GM12878 (cell line): Measurements from ENCODE around the gene MGST3. TPM values are rescaled to one million over a fixed set of nuclear protein-coding genes. Genes with fewer than 3 reads are reported as not detected.

Source experiments
- ATAC-seq: fragments of 200-7000 bp; cut with Tn5 transposase; 3 replicates; pipeline ENCODE4 v1.9.1; 2020; ENCODE audit warnings: mild to moderate bottlenecking, moderate library complexity
- BruUV-seq: library from RNA; stranded (reverse); fragments of 400-500 nt; replicated peaks from 2 replicates; lab custom pipeline; 2021; lab: Mats Ljungman, UMichigan
- CTCF ChIA-PET: fragments of 300-600 bp; sonication (Branson Sonifier 250); formaldehyde crosslinking; extraction: SDS; loops from one replicate; lab custom pipeline; 2021; ENCODE audit warnings: inconsistent platforms; lab: Yijun Ruan, JAX
- POLR2A ChIA-PET: fragments of 350-600 bp; formaldehyde crosslinking; extraction: SDS; loops from one replicate; lab custom pipeline; 2021; ENCODE audit warnings: inconsistent platforms; lab: Charles Lee
- RAD21 ChIA-PET: fragments of 300-600 bp; sonication (Branson Sonifier 250); formaldehyde crosslinking; loops from one replicate; lab custom pipeline; 2023; ENCODE audit warnings: antibody characterized with exemption; ENCODE audit not compliant: unreplicated experiment; lab: Charles Lee
- SMC1A ChIA-PET: fragments of 300-600 bp; sonication (Branson Sonifier 250); formaldehyde crosslinking; loops from one replicate; lab custom pipeline; 2023; ENCODE audit not compliant: unreplicated experiment, uncharacterized antibody; lab: Charles Lee
- DNase-seq: peaks from one replicate; pipeline ENCODE4 v3.0.0-alpha.2; 2011; ENCODE audit warnings: low read depth, low spot score
- FAIRE-seq: peaks from 3 replicates; lab custom pipeline; 2011; peaks lifted over from hg19 to GRCh38; lab: Jason Lieb, UNC
- H2AFZ ChIP-seq: 2 replicates; pipeline ENCODE4 v1.6.0; 2011; ENCODE audit warnings: low read depth, low read length, control low read depth; ENCODE audit not compliant: control insufficient read depth
- H3K27ac ChIP-seq: 2 replicates; pipeline ENCODE4 v1.5.1; 2011; ENCODE audit warnings: control low read depth; ENCODE audit not compliant: control insufficient read depth, insufficient read depth
- H3K27me3 ChIP-seq, 2 experiments: replicated peaks in 1 of 2; 2 replicates each; pipeline versions ENCODE4 v1.6.0 to v1.6.1; 2011; ENCODE audit warnings: low read length in 1 of 2; ENCODE audit not compliant: control insufficient read depth in 2 of 2, insufficient read depth in 2 of 2
- H3K36me3 ChIP-seq, 2 experiments: 2 replicates each; pipeline ENCODE4 v1.5.1; 2011; ENCODE audit warnings: low read length in 1 of 2; ENCODE audit not compliant: control insufficient read depth in 2 of 2, insufficient read depth in 2 of 2
- H3K4me1 ChIP-seq: 2 replicates; pipeline ENCODE4 v1.6.1; 2011; ENCODE audit warnings: mild to moderate bottlenecking, low read length, moderate library complexity, mixed read lengths; ENCODE audit not compliant: control insufficient read depth, insufficient read depth
- H3K4me2 ChIP-seq: 2 replicates; pipeline ENCODE4 v1.6.0; 2011; ENCODE audit warnings: control low read depth; ENCODE audit not compliant: control insufficient read depth, insufficient read depth
- H3K4me3 ChIP-seq: fragments of 200-600 bp; sonication (generic); 2 replicates; pipeline ENCODE4 v1.5.1; 2016
- H3K79me2 ChIP-seq: 2 replicates; pipeline ENCODE4 v1.6.0; 2011; ENCODE audit warnings: low read length; ENCODE audit not compliant: control insufficient read depth, insufficient read depth
- H3K9ac ChIP-seq: 2 replicates; pipeline ENCODE4 v1.8.0; 2011; ENCODE audit warnings: low read length, control low read depth, mixed read lengths; ENCODE audit not compliant: control insufficient read depth, insufficient read depth
- H3K9me3 ChIP-seq: replicated peaks from 3 replicates; pipeline ENCODE4 v1.5.1; 2011; ENCODE audit warnings: mild to moderate bottlenecking, low read length; ENCODE audit not compliant: control insufficient read depth, insufficient read depth
- H4K20me1 ChIP-seq: 2 replicates; pipeline ENCODE4 v1.6.0; 2011; ENCODE audit not compliant: control insufficient read depth, insufficient read depth
- ATF3 ChIP-seq: IDR thresholded peaks from 2 replicates; pipeline ENCODE4 v1.6.1; 2011; ENCODE audit warnings: low read depth, mild to moderate bottlenecking, low read length, moderate library complexity, borderline replicate concordance; ENCODE audit errors: extremely low read depth
- CREM ChIP-seq: IDR thresholded peaks from 2 replicates; pipeline ENCODE4 v1.6.1; 2014; ENCODE audit warnings: antibody characterized with exemption, low read depth
- DPF2 ChIP-seq: fragments of 450-650 bp; IDR thresholded peaks from 2 replicates; pipeline ENCODE4 v1.6.1; 2017; ENCODE audit warnings: mild to moderate bottlenecking
- EP300 ChIP-seq, 2 experiments: fragments of 150-350 bp in 1 of 2; IDR thresholded peaks; 2 replicates each; pipeline ENCODE4 v1.6.1; 2011 to 2012; ENCODE audit warnings: low read depth in 2 of 2, low read length in 2 of 2, borderline replicate concordance in 1 of 2, improper control_type of control experiment in 1 of 2, inconsistent platforms in 1 of 2; ENCODE audit not compliant: control insufficient read depth in 1 of 2
- GABPA ChIP-seq: IDR thresholded peaks from 2 replicates; pipeline ENCODE4 v1.6.1; 2014; ENCODE audit warnings: antibody characterized with exemption, low read depth, mild to moderate bottlenecking, inconsistent platforms
- HSF1 ChIP-seq: fragments of 150-350 bp; IDR thresholded peaks from 2 replicates; pipeline ENCODE4 v1.6.1; 2014; ENCODE audit warnings: mild to moderate bottlenecking, low read depth, low read length
- SPI1 ChIP-seq: IDR thresholded peaks from 2 replicates; pipeline ENCODE4 v1.6.1; 2011; ENCODE audit warnings: low read depth, mild to moderate bottlenecking, low read length, moderate library complexity, borderline replicate concordance; ENCODE audit not compliant: insufficient read depth
- SREBF2 ChIP-seq: IDR thresholded peaks from 2 replicates; pipeline ENCODE4 v1.6.1; 2012; ENCODE audit warnings: mild to moderate bottlenecking, low read length
- STAT1 ChIP-seq: fragments of 450-650 bp; conservative IDR thresholded peaks from 2 replicates; pipeline ENCODE4 v1.6.1; 2014; ENCODE audit warnings: antibody characterized with exemption, mild to moderate bottlenecking
- TARDBP ChIP-seq: IDR thresholded peaks from 2 replicates; pipeline ENCODE4 v1.6.1; 2016; ENCODE audit warnings: borderline replicate concordance
- ZBTB4 ChIP-seq: fragments of 450-650 bp; formaldehyde crosslinking; IDR thresholded peaks from 2 replicates; pipeline ENCODE4 v1.4.0; 2022; ENCODE audit warnings: mild to moderate bottlenecking, moderate library complexity
- ZNF687 ChIP-seq: fragments of 450-650 bp; IDR thresholded peaks from 2 replicates; pipeline ENCODE4 v1.6.1; 2017; ENCODE audit warnings: mild to moderate bottlenecking, moderate library complexity
- WGBS: methylation state at CpG from one replicate; pipeline ENCODE4 v1.1.6; 2016; ENCODE audit warnings: low lambda C conversion rate; ENCODE audit not compliant: insufficient replicate concordance, insufficient coverage; ENCODE audit errors: missing lambda C conversion rate; 5-methylcytosine and 5-hydroxymethylcytosine counted together
- in situ Hi-C: fragments of 300-500 bp; cut with MboI; formaldehyde crosslinking; loops from 9 replicates; pipeline ENCODE4 v1.14.3; 2018; ENCODE audit warnings: mixed read lengths
- intact Hi-C: fragments of 100-400 bp; cut with micrococcal nuclease; formaldehyde crosslinking; loops from one replicate; pipeline ENCODE4 v1.14.2; 2022; ENCODE audit not compliant: unreplicated experiment
- polyA plus RNA-seq, 11 experiments: library from polyadenylated mRNA; depleted of rRNA in 4 of 11; unstranded in 6 of 11; stranded (reverse) in 5 of 11; fragments of >200 nt; fragmentation: Nextera tagmentation in 4 of 11; fragmentation: Illumina TruSeq in 1 of 11; extraction: Ambion mirVana in 4 of 11; extraction: Trizol in 1 of 11; gene quantifications; 1 replicate in 1 of 11; 2 replicates in 10 of 11; pipeline versions ENCODE4 v1.2.1 to v1.2.3, GENCODE V29; 2011 to 2016; ENCODE audit warnings: inconsistent platforms in 2 of 11, missing spikeins in 2 of 11, low read depth in 1 of 11
- total RNA-seq, 4 experiments: library from RNA; depleted of rRNA in 3 of 4; stranded (reverse); fragments of >200 nt in 3 of 4; fragmentation: Illumina TruSeq in 1 of 4; extraction: Trizol in 1 of 4; gene quantifications; 2 replicates each; pipeline versions ENCODE4 v1.2.1 to v1.2.3, GENCODE V29; 2013 to 2021

Gene MGST3
- total and polyA plus RNA-seq, 10 of the 15 experiments (the other 5 are each of a cell fraction or from before 2014, with no cell fraction given) = 37.3 to 145 (median 68.8) TPM

GRCh38 chr1:165645654-165646366 lies 14.8 kb downstream of the MGST3 start:
- BruUV-seq = no TSS peak
- H3K9me3 ChIP-seq = no peaks in the 10 kb centered on the region
- H4K20me1 ChIP-seq = no peaks in the 10 kb centered on the region
- CTCF ChIA-PET = interaction anchor here (0.8 to 1.0 kb wide), 3 partner anchors 14 to 52 kb away, joined by 3 to 4 read pairs (median 3); partner anchors contain the start of gene MGST3
- H3K27me3 ChIP-seq = no peaks in the 10 kb centered on the region
- no peak overlapping the region for H3K27ac ChIP-seq
- no peaks in the 10 kb centered on the region; the same call in 1 of the 2 replicates for H3K79me2 ChIP-seq
- whole genome bisulfite sequencing = 45% methylated on average over 8 of the region's 8 CpGs
- TF ChIP-seq EP300 (IDR thresholded peaks at IDR 0.05; ENCODE audit: borderline replicate concordance in 1 of 2, control insufficient read depth in 1 of 2, low read depth in 2 of 2, low read length in 2 of 2) = no peak
- TF ChIP-seq STAT1 = no peak
- no peak for TF ChIP-seq SREBF2
- TF ChIP-seq SPI1 = no peak
- TF ChIP-seq ATF3 = no peak
- no peak for TF ChIP-seq TARDBP
- TF ChIP-seq HSF1 = no peak
- no peak for TF ChIP-seq GABPA
- no peak for TF ChIP-seq CREM
- TF ChIP-seq DPF2 = no peak
- no peak for TF ChIP-seq ZNF687
- no peak for TF ChIP-seq ZBTB4 (CRISPR knock-in tag)
- TF ChIP-seq, all 136 proteins: peak for 0
- H3K4me2 ChIP-seq = no peak overlapping the region
- POLR2A ChIA-PET = interaction anchor here (0.5 to 0.6 kb wide), 2 partner anchors 40 to 112 kb away, joined by 3 to 5 read pairs; no protein-coding TSS in a partner anchor
- SMC1A ChIA-PET = interaction anchor here (1.6 to 1.7 kb wide), 3 partner anchors 13 to 36 kb away, joined by 4 to 5 read pairs (median 4); partner anchors contain the start of gene MGST3
- no peak overlapping the region for H3K9ac ChIP-seq
- in situ Hi-C loops (no loop called here), intact Hi-C loops (no loop called here)
- no peaks in the 10 kb centered on the region for H3K36me3 ChIP-seq
- no peak for FAIRE-seq
- H3K4me1 ChIP-seq = peaks cover 24% of the 10 kb centered on the region
- peak; percentile 55 for ATAC-seq
- H3K4me3 ChIP-seq = no peak overlapping the region
- DNase-seq = no peak
- RAD21 ChIA-PET = interaction anchor here (0.8 to 2.0 kb wide), 4 partner anchors 13 to 278 kb away, joined by 3 to 4 read pairs (median 3); no protein-coding TSS in a partner anchor
- H2AFZ ChIP-seq = no peak overlapping the region
